Esophagus squamous epithelium (tissue), 4 donors: Measurements from ENCODE around the gene TP53RK.

Experiments
- POLR2A ChIP-seq, 4 donors: fragments of 450-650 bp; IDR thresholded peaks; one replicate each; pipeline ENCODE4 v1.6.1; 2017; ENCODE audit warnings: antibody characterized with exemption in 4 of 4, mild to moderate bottlenecking in 4 of 4, moderate library complexity in 3 of 4
- TF ChIP-seq, protein P1 (sequence below), 6 experiments: fragments of 450-650 bp in 4 of 6; fragments of 200-600 bp in 2 of 6; sonication (generic) in 2 of 6; IDR thresholded peaks; one replicate each; pipeline ENCODE4 v1.5.1; 2016 to 2019; ENCODE audit warnings: antibody characterized with exemption in 6 of 6, mild to moderate bottlenecking in 4 of 6, moderate library complexity in 4 of 6

DNA sequence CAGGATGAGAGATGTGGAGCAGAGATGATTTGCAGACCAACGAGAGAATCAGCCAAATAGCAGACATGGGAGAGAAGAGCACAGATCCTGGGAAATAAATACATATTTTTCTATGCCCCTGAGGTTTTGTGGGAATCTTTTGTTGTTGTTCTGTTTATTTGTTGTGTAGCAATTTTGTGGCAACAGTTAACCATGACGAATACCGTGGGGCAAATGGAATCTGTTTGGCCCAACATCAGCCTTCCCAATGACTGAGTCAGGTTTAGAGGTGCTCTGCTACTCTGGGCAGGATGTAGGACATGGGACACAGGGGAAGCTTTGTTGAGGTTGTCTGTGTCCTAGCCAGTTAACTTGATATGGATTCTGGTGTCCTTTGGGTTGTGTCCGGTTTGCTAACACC is 12.3 kb upstream of the TP53RK start:
- TF ChIP-seq, protein P1, sequence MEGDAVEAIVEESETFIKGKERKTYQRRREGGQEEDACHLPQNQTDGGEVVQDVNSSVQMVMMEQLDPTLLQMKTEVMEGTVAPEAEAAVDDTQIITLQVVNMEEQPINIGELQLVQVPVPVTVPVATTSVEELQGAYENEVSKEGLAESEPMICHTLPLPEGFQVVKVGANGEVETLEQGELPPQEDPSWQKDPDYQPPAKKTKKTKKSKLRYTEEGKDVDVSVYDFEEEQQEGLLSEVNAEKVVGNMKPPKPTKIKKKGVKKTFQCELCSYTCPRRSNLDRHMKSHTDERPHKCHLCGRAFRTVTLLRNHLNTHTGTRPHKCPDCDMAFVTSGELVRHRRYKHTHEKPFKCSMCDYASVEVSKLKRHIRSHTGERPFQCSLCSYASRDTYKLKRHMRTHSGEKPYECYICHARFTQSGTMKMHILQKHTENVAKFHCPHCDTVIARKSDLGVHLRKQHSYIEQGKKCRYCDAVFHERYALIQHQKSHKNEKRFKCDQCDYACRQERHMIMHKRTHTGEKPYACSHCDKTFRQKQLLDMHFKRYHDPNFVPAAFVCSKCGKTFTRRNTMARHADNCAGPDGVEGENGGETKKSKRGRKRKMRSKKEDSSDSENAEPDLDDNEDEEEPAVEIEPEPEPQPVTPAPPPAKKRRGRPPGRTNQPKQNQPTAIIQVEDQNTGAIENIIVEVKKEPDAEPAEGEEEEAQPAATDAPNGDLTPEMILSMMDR (IDR thresholded peaks at IDR 0.05) = no peak
- no peak for TF ChIP-seq POLR2A (IDR thresholded peaks at IDR 0.05)
